Aorta (tissue), 5 donors: ENCODE results near the gene WFDC11. TPM values are rescaled to one million over a fixed set of nuclear protein-coding genes. Genes with fewer than 3 reads are reported as not detected.
"Not testable (repeated sequence)": the region's sequence is repeated elsewhere in the genome, so short reads cannot be mapped to it uniquely, and the experiment has no call there.

Experiments used
- ATAC-seq: fragments of 200-7000 bp; cut with Tn5 transposase; one replicate; pipeline ENCODE4 v1.9.1; 2022; ENCODE audit warnings: moderate library complexity; ENCODE audit not compliant: low FRiP score
- DNase-seq, 2 donors: peaks; one replicate each; pipeline ENCODE4 v3.0.0-alpha.2; 2020
- H3K27ac ChIP-seq, 2 donors: one replicate each; pipeline ENCODE4 v1.5.1; 2013; ENCODE audit warnings: low read length in 2 of 2, mild to moderate bottlenecking in 2 of 2, moderate library complexity in 2 of 2, control low read depth in 1 of 2, inconsistent platforms in 1 of 2, low read depth in 1 of 2
- H3K27me3 ChIP-seq, 2 donors: one replicate each; pipeline ENCODE4 v1.6.1; 2013; ENCODE audit warnings: control low read depth in 1 of 2, low read length in 1 of 2, mild to moderate bottlenecking in 1 of 2, moderate library complexity in 1 of 2; ENCODE audit not compliant: insufficient read depth in 2 of 2, control insufficient read depth in 1 of 2
- H3K36me3 ChIP-seq, 2 donors: one replicate each; pipeline ENCODE4 v1.6.1; 2013; ENCODE audit warnings: control low read depth in 1 of 2, low read length in 1 of 2, mild to moderate bottlenecking in 1 of 2; ENCODE audit not compliant: insufficient read depth in 2 of 2, control insufficient read depth in 1 of 2
- H3K4me1 ChIP-seq, 2 donors: one replicate each; pipeline ENCODE4 v1.6.1; 2013; ENCODE audit warnings: low read length in 2 of 2, control low read depth in 1 of 2, mild to moderate bottlenecking in 1 of 2, moderate library complexity in 1 of 2; ENCODE audit not compliant: insufficient read depth in 2 of 2, control insufficient read depth in 1 of 2
- H3K4me3 ChIP-seq, 2 donors: one replicate each; pipeline ENCODE4 v1.5.1; 2013; ENCODE audit warnings: low read length in 2 of 2, control low read depth in 1 of 2, mild to moderate bottlenecking in 1 of 2
- H3K9me3 ChIP-seq: one replicate; pipeline ENCODE4 v1.6.1; 2013; ENCODE audit warnings: mild to moderate bottlenecking, low read length; ENCODE audit not compliant: control insufficient read depth
- WGBS, 2 donors: extraction: QIAGEN DNeasy Blood & Tissue Kit; methylation state at CpG; one replicate each; pipeline ENCODE4 v1.1.7; 2013; 5-methylcytosine and 5-hydroxymethylcytosine counted together
- intact Hi-C, 2 donors: fragments of 100-400 bp; cut with DNase I; formaldehyde crosslinking; loops; one replicate each; pipeline versions ENCODE4 v1.14.2 to v1.15.0; 2022
- long read RNA-seq, 2 donors: library from polyadenylated mRNA; unstranded; transcript quantifications; one replicate each; pipeline ENCODE4 v2.0.0, GENCODE V29; 2020 to 2021
- polyA plus RNA-seq, 2 donors: library from polyadenylated mRNA; stranded (reverse); fragments of 200-250 nt; gene quantifications; one replicate each; pipeline ENCODE4 v1.2.3, GENCODE V29; 2013
- total RNA-seq, 2 donors: library from RNA; stranded (reverse); fragmentation: NEBNext Ultra II Directional; extraction: Animal tissue kit (Norgen Biotek cat#: 25700); gene quantifications; one replicate each; pipeline ENCODE4 v1.2.1, GENCODE V29; 2021
- donor health status: healthy with polysubstance abuse.
- donor health status: Bipolar disorder and iron deficiency.
- donor health status: DM: no; HTN: no; CAD: no.
- donor health status: DM: no; HTN: no; CAD: no.
- donor health status: DM: yes; HTN: yes; CAD: no.

The WFDC11 gene
- total RNA-seq (not detected), polyA plus RNA-seq (not detected)
- long read RNA-seq, donor 1, result 0 reads
- long read RNA-seq, donor 2, result 0 reads

DNA sequence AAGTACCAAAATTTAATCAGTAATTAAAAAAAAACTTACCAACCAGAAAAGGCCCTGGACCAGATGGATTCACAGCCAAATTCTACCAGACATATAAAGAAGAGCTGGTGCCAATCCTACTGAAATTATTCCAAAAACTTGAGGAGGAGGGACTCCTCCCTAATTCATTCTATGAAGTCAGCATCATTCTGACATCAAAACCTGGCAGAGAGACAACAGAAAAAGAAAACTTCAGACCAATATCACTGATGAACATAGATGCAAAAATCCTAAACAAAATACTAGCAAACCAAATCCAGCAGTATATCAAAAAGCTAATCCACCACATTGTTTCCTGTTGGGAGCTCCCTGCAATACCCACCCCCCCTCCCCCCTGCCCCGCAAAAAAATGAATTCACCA, at the start of gene WFDC11:
Gene WFDC11, minus strand, starts transcription at position 101 of the 400 bp plus-strand sequence. CDS start 19,639 bp downstream, outside the sequence.
- Histone ChIP-seq H3K27me3 (no peaks in the 10 kb centered on the region), H3K4me1 (no peaks in the 10 kb centered on the region), H3K4me3 (no peak within 1 kb of the TSS), H3K9me3 (no peaks in the 10 kb centered on the region), H3K27ac (no peak within 1 kb of the TSS), H3K36me3 (no peaks in the 10 kb centered on the region)
- ATAC-seq, result no peak
- intact Hi-C loops, result no loop called here
- WGBS, 2 donors, result 71 to 79% methylated on average over 1 of the region's 1 CpG
- DNase-seq, result no peak

DNA sequence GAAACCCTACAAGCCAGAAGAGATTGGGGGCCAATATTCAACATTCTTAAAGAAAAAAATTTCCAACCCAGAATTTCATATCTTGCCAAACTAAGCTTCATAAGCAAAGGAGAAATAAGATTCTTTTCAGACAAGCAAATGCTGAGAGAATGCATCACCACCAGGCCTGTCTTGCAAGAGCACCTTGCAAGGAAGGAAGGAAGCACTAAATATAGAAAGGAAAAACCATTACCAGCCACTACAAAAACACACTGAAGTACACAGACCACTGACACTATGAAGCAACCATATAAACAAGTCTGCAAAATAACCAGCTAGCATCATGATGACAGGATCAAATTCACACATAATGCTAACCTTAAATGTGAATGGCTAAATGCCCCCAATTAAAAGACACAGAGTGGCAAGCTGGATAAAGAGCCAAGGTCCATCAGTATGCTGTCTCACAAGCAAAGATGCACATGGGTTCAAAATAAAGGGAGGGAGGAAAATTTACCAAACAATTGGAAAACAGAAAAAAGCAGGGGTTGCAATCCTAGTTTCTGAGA, 46.2 kb upstream of the WFDC11 start:
- H3K4me1 ChIP-seq, H3K27ac ChIP-seq, ATAC-seq, H3K36me3 ChIP-seq, DNase-seq, H3K9me3 ChIP-seq, H3K4me3 ChIP-seq, H3K27me3 ChIP-seq, intact Hi-C loops: not testable (repeated sequence)

DNA sequence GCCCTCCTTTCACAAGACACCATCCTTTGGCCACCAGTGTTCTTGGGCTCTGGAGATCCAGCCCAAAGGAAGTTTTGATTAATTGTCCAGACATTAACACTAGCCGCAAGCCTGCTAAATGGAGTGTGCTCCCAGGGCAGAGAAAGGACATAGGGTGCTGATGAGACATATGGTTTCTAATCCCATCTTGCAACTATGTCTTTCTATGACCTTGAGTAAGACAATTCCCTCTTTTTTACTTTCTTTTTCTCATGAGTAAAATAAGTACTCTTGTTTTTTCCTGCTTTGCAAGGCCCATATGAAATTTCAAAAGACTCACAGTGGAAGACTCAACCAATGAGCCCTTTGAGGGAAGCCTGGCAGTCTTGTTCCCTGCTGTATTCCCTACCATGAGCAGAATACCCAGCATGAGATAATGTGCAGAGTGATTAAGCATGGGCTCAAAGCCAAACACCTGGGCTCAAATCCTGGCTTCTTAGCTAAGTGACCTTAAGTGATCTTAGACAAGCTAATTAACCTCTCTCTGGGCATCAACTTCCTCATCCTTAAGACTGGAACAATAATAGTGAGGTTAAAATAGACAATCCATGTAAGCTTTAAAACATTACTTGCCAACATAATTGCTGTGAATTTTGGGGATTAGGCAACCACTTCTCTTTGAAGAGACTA, 35.1 kb upstream of the WFDC11 start, which contains the start of gene WFDC10B:
Gene WFDC10B, minus strand, starts transcription at position 51 of the 669 bp plus-strand sequence. CDS start 19,027 bp downstream, outside the sequence.
- WGBS, 2 donors, result 91 to 100% methylated on average over 1 of the region's 1 CpG
- Histone ChIP-seq H3K9me3 (no peaks in the 10 kb centered on the region), H3K4me3 (no peak within 1 kb of the TSS), H3K27me3 (no peaks in the 10 kb centered on the region), H3K36me3 (no peaks in the 10 kb centered on the region), H3K4me1 (no peaks in the 10 kb centered on the region), H3K27ac (no peak within 1 kb of the TSS)
- ATAC-seq (no peak), DNase-seq (no peak)
- intact Hi-C loops, result no loop called here

DNA sequence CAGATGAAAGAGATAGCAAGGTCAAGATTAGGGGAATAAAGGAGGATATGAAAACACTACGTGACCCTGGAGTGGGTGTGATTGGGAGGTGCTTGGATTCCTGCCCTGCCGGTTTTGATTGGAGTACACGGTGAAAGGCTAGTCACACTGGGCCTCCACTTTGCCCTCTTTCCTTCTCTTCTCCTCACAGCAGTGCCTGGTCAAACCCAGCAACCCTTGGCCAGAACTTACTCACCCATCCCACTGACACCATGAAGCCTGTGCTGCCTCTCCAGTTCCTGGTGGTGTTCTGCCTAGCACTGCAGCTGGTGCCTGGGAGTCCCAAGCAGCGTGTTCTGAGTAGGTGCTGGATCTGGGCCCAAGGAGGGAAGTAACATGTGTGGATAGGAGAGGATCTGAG, 31.8 kb upstream of the WFDC11 start, which contains the start of gene WFDC13:
Gene WFDC13, plus strand, starts transcription at position 166 of the 400 bp plus-strand sequence. Its CDS starts 86 bp downstream, at position 252.
- 65 to 74% methylated on average over 4 of the region's 4 CpGs for WGBS, 2 donors
- H3K27me3 ChIP-seq, result no peaks in the 10 kb centered on the region
- H3K27ac ChIP-seq, result no peak within 1 kb of the TSS
- DNase-seq (no peak), ATAC-seq (no peak)
- no peaks in the 10 kb centered on the region for H3K4me1 ChIP-seq
- H3K9me3 ChIP-seq, result no peaks in the 10 kb centered on the region
- no peak within 1 kb of the TSS for H3K4me3 ChIP-seq
- intact Hi-C loops, result no loop called here
- H3K36me3 ChIP-seq, result no peaks in the 10 kb centered on the region

DNA sequence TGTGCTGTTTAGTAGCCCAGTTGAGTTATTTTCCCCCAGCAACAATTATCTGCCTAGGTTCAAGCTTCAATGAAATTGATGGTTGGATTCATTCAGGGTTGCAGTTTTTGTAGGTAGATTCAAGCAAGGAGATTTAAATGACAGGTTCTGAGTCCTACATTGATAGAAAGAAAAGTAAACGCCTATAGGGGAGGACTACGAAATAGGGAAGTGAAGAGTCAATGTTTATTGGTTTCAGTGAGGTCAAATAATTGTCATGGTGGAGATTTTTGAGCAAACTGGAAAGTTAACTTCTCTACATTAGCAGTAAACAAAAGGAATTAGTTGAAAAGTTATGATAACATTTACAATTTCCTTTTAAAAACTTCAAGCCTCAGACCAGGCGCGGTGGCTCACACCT, 31.1 kb upstream of the WFDC11 start:
- no peak overlapping the region for H3K4me3 ChIP-seq
- WGBS, 2 donors, result 56 to 59% methylated on average over 4 of the region's 4 CpGs
- DNase-seq, result no peak
- H3K9me3 ChIP-seq, result no peaks in the 10 kb centered on the region
- no peak for ATAC-seq
- H3K27ac ChIP-seq, result no peak overlapping the region
- H3K36me3 ChIP-seq, result no peaks in the 10 kb centered on the region
- H3K27me3 ChIP-seq, result no peaks in the 10 kb centered on the region
- intact Hi-C loops, result no loop called here
- H3K4me1 ChIP-seq, result no peaks in the 10 kb centered on the region

DNA sequence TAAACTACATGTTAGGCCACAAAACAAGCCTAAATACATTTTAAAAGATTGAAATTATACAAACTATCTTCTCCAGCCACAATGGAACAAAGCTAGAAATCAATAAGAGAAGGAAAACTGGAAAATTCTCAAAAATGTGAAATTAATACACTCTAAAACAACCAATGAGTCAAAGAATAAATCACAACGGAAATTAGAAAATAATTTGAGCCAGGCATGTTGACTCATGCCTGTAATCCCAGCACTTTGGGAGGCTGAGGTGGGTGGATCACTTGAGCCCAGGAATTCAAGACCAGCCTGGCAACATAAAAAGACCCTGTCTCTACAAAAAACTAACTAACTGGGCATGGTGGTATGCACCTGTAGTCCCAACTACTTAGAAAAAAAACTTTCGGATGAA, 25.5 kb upstream of the WFDC11 start:
- no peak for DNase-seq
- H3K4me3 ChIP-seq, result no peak overlapping the region
- H3K4me1 ChIP-seq, result no peaks in the 10 kb centered on the region
- 85% methylated on average over 2 of the region's 2 CpGs for WGBS, 2 donors
- ATAC-seq, result no peak
- no peaks in the 10 kb centered on the region for H3K9me3 ChIP-seq
- intact Hi-C loops, result no loop called here
- no peaks in the 10 kb centered on the region for H3K27me3 ChIP-seq
- H3K27ac ChIP-seq, result no peak overlapping the region
- no peaks in the 10 kb centered on the region for H3K36me3 ChIP-seq

DNA sequence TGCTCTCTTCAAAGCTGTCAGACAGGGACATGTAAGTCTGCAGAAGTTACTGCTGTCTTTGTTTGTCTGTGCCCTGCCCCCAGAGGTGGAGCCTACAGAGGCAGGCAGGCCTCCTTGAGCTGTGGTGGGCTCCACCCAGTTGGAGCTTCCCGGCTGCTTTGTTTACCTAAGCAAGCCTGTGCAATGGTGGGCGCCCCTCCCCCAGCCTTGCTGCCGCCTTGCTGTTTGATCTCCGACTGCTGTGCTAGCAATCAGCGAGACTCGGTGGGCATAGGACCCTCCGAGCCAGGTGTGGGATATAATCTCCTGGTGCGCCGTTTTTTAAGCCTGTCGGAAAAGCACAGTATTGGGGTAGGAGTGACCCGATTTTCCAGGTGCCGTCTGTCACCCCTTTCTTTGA, 23.3 kb upstream of the WFDC11 start:
- DNase-seq, H3K27me3 ChIP-seq, ATAC-seq, intact Hi-C loops, H3K9me3 ChIP-seq, H3K4me1 ChIP-seq, H3K36me3 ChIP-seq, H3K27ac ChIP-seq, H3K4me3 ChIP-seq: not testable (repeated sequence)
- 86% methylated on average over 12 of the region's 12 CpGs for WGBS, 2 donors

DNA sequence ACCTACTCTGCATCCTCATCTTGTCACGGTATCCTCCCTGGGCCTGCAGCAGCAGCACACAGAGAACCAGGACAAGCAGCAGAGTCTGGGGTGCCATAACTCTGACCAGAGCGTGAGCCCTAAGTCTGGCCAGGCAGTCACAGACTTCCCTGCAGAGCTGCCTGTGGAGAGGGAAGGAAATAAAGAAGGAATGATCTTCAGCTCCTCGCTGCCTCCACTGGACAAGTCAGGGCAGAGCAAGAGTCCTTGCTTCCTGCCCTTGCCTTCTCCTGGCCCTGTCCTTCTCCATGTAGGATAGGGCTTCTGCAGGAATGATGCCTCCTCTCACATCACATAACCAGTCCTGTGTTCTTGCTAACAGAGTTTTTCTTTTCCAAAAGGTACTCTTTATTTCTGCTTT, 15.9 kb upstream of the WFDC11 start:
- peaks cover 1% of the 10 kb centered on the region for H3K9me3 ChIP-seq
- no peaks in the 10 kb centered on the region for H3K36me3 ChIP-seq
- H3K27ac ChIP-seq, result no peak overlapping the region
- H3K27me3 ChIP-seq, result no peaks in the 10 kb centered on the region
- no peaks in the 10 kb centered on the region for H3K4me1 ChIP-seq
- no peak for ATAC-seq
- intact Hi-C loops, result no loop called here
- H3K4me3 ChIP-seq, result no peak overlapping the region
- no peak for DNase-seq
- 60 to 67% methylated on average over 3 of the region's 3 CpGs for WGBS, 2 donors

DNA sequence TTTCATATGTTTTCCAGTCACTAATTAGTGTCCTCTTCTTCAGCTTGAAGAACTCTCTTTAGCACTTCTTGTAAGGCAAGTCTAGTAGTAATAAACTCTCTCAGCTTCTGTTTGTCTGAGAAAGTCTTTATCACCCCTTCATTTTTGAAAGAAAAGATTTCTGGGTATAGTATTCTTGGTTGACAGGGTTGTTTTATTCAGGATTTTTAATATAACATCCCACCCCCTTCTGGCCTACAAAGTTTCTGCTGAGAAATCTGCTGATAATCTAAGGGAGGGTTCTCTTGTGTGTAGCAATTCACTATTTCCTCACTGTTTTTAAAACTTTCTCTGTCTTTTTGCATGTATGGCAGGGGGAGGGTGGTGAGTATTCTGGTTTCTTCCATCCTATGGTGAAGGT, 9.6 kb upstream of the WFDC11 start:
- intact Hi-C loops, result no loop called here
- H3K27ac ChIP-seq, result no peak overlapping the region
- no peaks in the 10 kb centered on the region for H3K4me1 ChIP-seq
- peaks cover 14% of the 10 kb centered on the region for H3K9me3 ChIP-seq
- DNase-seq, result no peak
- ATAC-seq, result no peak
- no peaks in the 10 kb centered on the region for H3K36me3 ChIP-seq
- no peak overlapping the region for H3K4me3 ChIP-seq
- H3K27me3 ChIP-seq, result no peaks in the 10 kb centered on the region
